Testis (tissue), 3 donors: ENCODE data around the gene CD9. TPM values are rescaled to one million over a fixed set of nuclear protein-coding genes. Genes with fewer than 3 reads are reported as not detected.

Source experiments
- DNase-seq: peaks from one replicate; pipeline ENCODE4 v3.0.0-alpha.2; 2019
- H3K27ac ChIP-seq, 2 donors: fragments of 200-600 bp; sonication (generic); one replicate each; pipeline ENCODE4 v1.5.1; 2019
- H3K27me3 ChIP-seq: fragments of 200-600 bp; sonication (generic); one replicate; pipeline ENCODE4 v1.5.1; 2019
- H3K36me3 ChIP-seq: fragments of 200-600 bp; sonication (generic); one replicate; pipeline ENCODE4 v1.5.1; 2017; ENCODE audit warnings: low read depth; ENCODE audit errors: missing control alignments
- H3K4me1 ChIP-seq: fragments of 200-600 bp; sonication (generic); one replicate; pipeline ENCODE4 v1.5.1; 2019
- H3K4me3 ChIP-seq, 2 donors: fragments of 200-600 bp; sonication (generic); one replicate each; pipeline ENCODE4 v1.5.1; 2017 to 2019
- H3K9me3 ChIP-seq: fragments of 200-600 bp; sonication (generic); one replicate; pipeline ENCODE4 v1.5.1; 2017
- CTCF ChIP-seq, 3 experiments: fragments of 450-650 bp in 2 of 3; fragments of 200-600 bp in 1 of 3; sonication (generic) in 1 of 3; IDR thresholded peaks; one replicate each; pipeline ENCODE4 v1.5.1; 2016 to 2019; ENCODE audit warnings: antibody characterized with exemption in 3 of 3, mild to moderate bottlenecking in 2 of 3, moderate library complexity in 1 of 3
- POLR2A ChIP-seq: fragments of 450-650 bp; IDR thresholded peaks from one replicate; pipeline ENCODE4 v1.6.1; 2017; ENCODE audit warnings: antibody characterized with exemption, mild to moderate bottlenecking, moderate library complexity
- WGBS, 2 donors: methylation state at CpG; one replicate each; pipeline ENCODE4 v1.1.5; 2018; 5-methylcytosine and 5-hydroxymethylcytosine counted together
- intact Hi-C: fragments of 100-400 bp; cut with DNase I; formaldehyde crosslinking; loops from one replicate; pipeline ENCODE4 v1.15.1; 2023; ENCODE audit warnings: low total_unique reads
- polyA plus RNA-seq: library from polyadenylated mRNA; stranded (reverse); fragments of 350-450 nt; fragmentation: Illumina TruSeq; extraction: RNeasy Lipid Tissue Mini Kit (QIAGEN cat#74804); gene quantifications from one replicate; pipeline ENCODE4 v1.2.3, GENCODE V29; 2014; ENCODE audit warnings: low read depth, low replicate concordance; ENCODE audit not compliant: insufficient read depth
- total RNA-seq, 2 donors: library from RNA; depleted of rRNA; stranded (reverse); fragments of >200 nt; gene quantifications; one replicate each; pipeline ENCODE4 v1.2.3, GENCODE V29; 2016

CD9 gene
- total and polyA plus RNA-seq, 3 donors from 2014 or later = 31.2 to 94.2 (median 53.1) TPM

DNA sequence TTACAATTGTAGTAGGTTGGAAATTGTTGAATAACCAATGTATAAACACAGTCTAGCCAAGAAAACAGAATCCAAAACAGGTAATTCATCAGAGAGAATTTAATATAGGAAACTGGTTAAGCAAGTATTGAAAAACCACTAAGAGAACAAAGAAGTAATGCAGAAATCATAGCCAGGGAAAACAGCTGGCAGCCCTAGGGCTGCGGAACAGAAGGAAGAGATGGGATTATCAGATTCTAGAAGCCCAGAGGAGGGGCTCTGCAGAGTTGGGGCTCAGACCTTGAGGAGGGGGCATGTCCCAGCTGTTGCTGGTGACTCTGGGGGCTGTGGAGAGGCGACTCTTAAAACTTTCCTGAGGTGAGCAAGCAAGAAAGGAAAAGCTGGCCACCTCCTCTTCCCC is 49.4 kb downstream of the CD9 start:
- H3K27ac ChIP-seq = no peak overlapping the region
- H3K4me1 ChIP-seq = no peaks in the 10 kb centered on the region
- H3K36me3 ChIP-seq = no peaks in the 10 kb centered on the region
- WGBS, 2 donors = 60 to 83% methylated on average over 2 of the region's 2 CpGs
- no peaks in the 10 kb centered on the region for H3K9me3 ChIP-seq
- no peak for DNase-seq
- H3K4me3 ChIP-seq = no peak overlapping the region
- intact Hi-C loops = no loop called here
- no peaks in the 10 kb centered on the region for H3K27me3 ChIP-seq
- no peak for TF ChIP-seq POLR2A
- TF ChIP-seq CTCF (IDR thresholded peaks at IDR 0.05) = no peak

DNA sequence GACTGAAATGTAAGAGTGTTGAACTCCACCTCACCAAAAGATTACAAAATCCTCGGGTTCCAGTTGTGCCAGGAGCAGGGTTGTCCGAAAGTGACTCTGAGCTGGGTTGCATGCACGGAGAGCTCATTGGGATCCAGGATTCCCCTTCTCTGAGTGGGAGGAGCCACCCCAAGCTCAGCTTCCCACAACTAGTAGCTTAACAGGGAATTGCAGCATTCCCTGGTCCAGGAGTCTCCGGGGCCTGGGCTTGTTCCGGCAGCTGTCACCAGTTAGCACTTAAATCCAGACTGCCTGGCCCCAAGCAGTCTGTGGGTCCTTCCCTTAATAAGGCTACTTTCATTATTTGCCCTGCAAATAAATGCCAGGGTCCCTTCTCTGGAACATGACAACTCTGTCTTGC is 50.1 kb downstream of the CD9 start:
- WGBS, 2 donors = 70 to 74% methylated on average over 5 of the region's 5 CpGs
- Histone ChIP-seq H3K36me3 (no peaks in the 10 kb centered on the region), H3K4me1 (no peaks in the 10 kb centered on the region), H3K9me3 (no peaks in the 10 kb centered on the region), H3K27ac (no peak overlapping the region), H3K27me3 (no peaks in the 10 kb centered on the region), H3K4me3 (no peak overlapping the region)
- intact Hi-C loops = no loop called here
- TF ChIP-seq CTCF (IDR thresholded peaks at IDR 0.05) (no peak), POLR2A (no peak)
- no peak for DNase-seq

DNA sequence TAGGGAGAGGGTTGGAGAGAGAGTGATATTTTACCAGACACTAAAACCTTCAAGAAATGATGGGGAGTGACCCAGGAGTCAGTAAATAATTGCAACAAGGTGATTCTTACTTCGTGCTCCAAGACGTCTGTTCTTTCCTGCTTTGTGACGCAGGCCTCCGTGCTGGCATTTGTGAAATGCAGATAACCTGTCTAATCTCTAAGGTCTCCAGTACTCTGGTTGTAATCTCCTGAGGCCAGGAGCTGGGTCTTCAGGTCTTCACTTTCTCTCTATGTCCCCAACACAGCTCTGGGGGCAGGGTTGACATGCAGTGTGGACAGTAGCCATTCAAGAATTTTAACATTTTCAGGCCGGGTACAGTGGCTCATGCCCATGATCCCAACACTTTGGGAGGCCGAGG is 53.1 kb downstream of the CD9 start:
- TF ChIP-seq POLR2A = no peak
- intact Hi-C loops = no loop called here
- DNase-seq = no peak

DNA sequence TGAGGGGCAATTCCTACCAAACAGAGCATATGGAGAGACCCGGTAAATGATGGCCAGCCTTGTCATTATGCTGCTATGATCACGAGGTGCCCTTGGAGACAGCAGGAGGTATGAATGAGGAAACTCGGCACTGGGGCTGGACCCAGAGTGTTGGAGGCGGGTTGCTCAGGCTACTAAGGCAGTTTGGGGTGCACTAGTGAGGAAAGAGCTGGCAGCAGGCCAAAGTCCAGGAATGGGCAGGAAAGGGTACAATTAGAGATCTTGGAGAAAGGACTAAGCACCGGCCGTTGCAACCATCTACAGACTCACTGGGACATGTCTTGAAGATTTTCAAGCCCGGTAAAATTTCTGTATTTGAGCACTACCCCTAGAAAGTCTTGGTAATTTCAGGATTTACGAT is 54.3 kb downstream of the CD9 start:
- no peaks in the 10 kb centered on the region for H3K9me3 ChIP-seq
- H3K27me3 ChIP-seq = no peaks in the 10 kb centered on the region
- no peaks in the 10 kb centered on the region for H3K36me3 ChIP-seq
- no peak for TF ChIP-seq POLR2A
- no peak for TF ChIP-seq CTCF (IDR thresholded peaks at IDR 0.05)
- H3K27ac ChIP-seq = no peak overlapping the region
- H3K4me3 ChIP-seq = no peak overlapping the region
- H3K4me1 ChIP-seq = no peaks in the 10 kb centered on the region
- WGBS, 2 donors = 92 to 94% methylated on average over 8 of the region's 8 CpGs
- no peak for DNase-seq
- intact Hi-C loops = no loop called here

More for the DNA sequence above, 53.1 kb downstream of the CD9 start:
- Histone ChIP-seq H3K27me3 (no peaks in the 10 kb centered on the region), H3K27ac (no peak overlapping the region), H3K9me3 (no peaks in the 10 kb centered on the region), H3K4me1 (no peaks in the 10 kb centered on the region), H3K4me3 (no peak overlapping the region), H3K36me3 (no peaks in the 10 kb centered on the region)
- 74 to 80% methylated on average over 6 of the region's 6 CpGs for WGBS, 2 donors

GRCh38 chr12:6257007-6257406 is 56.8 kb downstream of the CD9 start:
- no peak overlapping the region for H3K4me3 ChIP-seq
- TF ChIP-seq CTCF (IDR thresholded peaks at IDR 0.05) (no peak), POLR2A (no peak)
- H3K9me3 ChIP-seq = no peaks in the 10 kb centered on the region
- no peaks in the 10 kb centered on the region for H3K4me1 ChIP-seq
- intact Hi-C loops = no loop called here
- H3K27me3 ChIP-seq = no peaks in the 10 kb centered on the region
- 96 to 99% methylated on average over 6 of the region's 6 CpGs for WGBS, 2 donors
- no peaks in the 10 kb centered on the region for H3K36me3 ChIP-seq
- no peak overlapping the region for H3K27ac ChIP-seq
- DNase-seq = no peak
